Neutrophil (primary cell): ENCODE data around the gene RTKN2.

ENCODE experiments used
- H3K27ac ChIP-seq: fragments of 200-600 bp; sonication (generic); 2 replicates; pipeline ENCODE4 v1.5.1; 2016; ENCODE audit warnings: mild to moderate bottlenecking, moderate library complexity
- H3K27me3 ChIP-seq: fragments of 200-600 bp; sonication (generic); 2 replicates; pipeline ENCODE4 v1.6.0; 2016; ENCODE audit warnings: mild to moderate bottlenecking
- H3K36me3 ChIP-seq: fragments of 200-600 bp; sonication (generic); 2 replicates; pipeline ENCODE4 v1.5.1; 2017
- H3K4me1 ChIP-seq, 2 experiments: fragments of 200-600 bp in 1 of 2; sonication (generic) in 1 of 2; 1 replicate in 1 of 2; 2 replicates in 1 of 2; pipeline versions ENCODE4 v1.5.1 to v1.6.1; 2013 to 2016; ENCODE audit warnings: low read depth in 1 of 2, low read length in 1 of 2, mild to moderate bottlenecking in 1 of 2, moderate library complexity in 1 of 2; ENCODE audit not compliant: control insufficient read depth in 1 of 2, insufficient read depth in 1 of 2
- H3K4me3 ChIP-seq, 2 experiments: fragments of 200-600 bp in 1 of 2; sonication (generic) in 1 of 2; 1 replicate in 1 of 2; 2 replicates in 1 of 2; pipeline ENCODE4 v1.5.1; 2013 to 2016; ENCODE audit warnings: low read depth in 1 of 2, low read length in 1 of 2, mild to moderate bottlenecking in 1 of 2, moderate library complexity in 1 of 2
- H3K9me3 ChIP-seq: fragments of 200-600 bp; sonication (generic); 2 replicates; pipeline ENCODE4 v1.5.1; 2016
- CTCF ChIP-seq: fragments of 200-600 bp; sonication (generic); IDR thresholded peaks from 2 replicates; pipeline ENCODE4 v1.5.1; 2016; ENCODE audit warnings: antibody characterized with exemption

RTKN2 gene

GRCh38 chr10:62180677-62181076 lies 88.0 kb downstream of the RTKN2 start:
- H3K4me1 ChIP-seq = no peaks in the 10 kb centered on the region

GRCh38 chr10:62178568-62178967 lies 90.1 kb downstream of the RTKN2 start:
- no peak overlapping the region for H3K4me3 ChIP-seq
- no peaks in the 10 kb centered on the region for H3K27me3 ChIP-seq
- H3K4me1 ChIP-seq = no peaks in the 10 kb centered on the region
- H3K27ac ChIP-seq = no peak overlapping the region
- no peaks in the 10 kb centered on the region for H3K36me3 ChIP-seq
- no peaks in the 10 kb centered on the region for H3K9me3 ChIP-seq
- no peak for TF ChIP-seq CTCF

More at GRCh38 chr10:62180677-62181076, 88.0 kb downstream of the RTKN2 start:
- no peak for TF ChIP-seq CTCF
- H3K27me3 ChIP-seq = no peaks in the 10 kb centered on the region
- no peak overlapping the region for H3K4me3 ChIP-seq
- H3K36me3 ChIP-seq = no peaks in the 10 kb centered on the region
- no peak overlapping the region for H3K27ac ChIP-seq
- no peaks in the 10 kb centered on the region for H3K9me3 ChIP-seq

GRCh38 chr10:62177111-62177510 lies 91.5 kb downstream of the RTKN2 start:
- Histone ChIP-seq H3K9me3 (no peaks in the 10 kb centered on the region), H3K27ac (no peak overlapping the region)

GRCh38 chr10:62175251-62175650 lies 93.4 kb downstream of the RTKN2 start:
- Histone ChIP-seq H3K4me1 (no peaks in the 10 kb centered on the region), H3K9me3 (no peaks in the 10 kb centered on the region), H3K36me3 (no peaks in the 10 kb centered on the region), H3K27me3 (no peaks in the 10 kb centered on the region), H3K4me3 (no peak overlapping the region), H3K27ac (no peak overlapping the region)
- TF ChIP-seq CTCF = no peak

More at GRCh38 chr10:62177111-62177510, 91.5 kb downstream of the RTKN2 start:
- Histone ChIP-seq H3K4me3 (no peak overlapping the region), H3K4me1 (no peaks in the 10 kb centered on the region), H3K27me3 (no peaks in the 10 kb centered on the region), H3K36me3 (no peaks in the 10 kb centered on the region)
- no peak for TF ChIP-seq CTCF

- no peaks in the 10 kb centered on the region for H3K36me3 ChIP-seq
- H3K4me1 ChIP-seq = no peaks in the 10 kb centered on the region
- no peak for TF ChIP-seq CTCF
- no peak overlapping the region for H3K4me3 ChIP-seq
- no peaks in the 10 kb centered on the region for H3K27me3 ChIP-seq
- H3K9me3 ChIP-seq = no peaks in the 10 kb centered on the region
- H3K27ac ChIP-seq = no peak overlapping the region
Measured at GRCh38 chr10:62172465-62172864, 96.2 kb downstream of the RTKN2 start.

- no peak overlapping the region for H3K27ac ChIP-seq
- H3K9me3 ChIP-seq = no peaks in the 10 kb centered on the region
- H3K36me3 ChIP-seq = no peaks in the 10 kb centered on the region
- TF ChIP-seq CTCF = no peak
- no peaks in the 10 kb centered on the region for H3K27me3 ChIP-seq
- H3K4me3 ChIP-seq = no peak overlapping the region
- H3K4me1 ChIP-seq = no peaks in the 10 kb centered on the region
Measured at GRCh38 chr10:62171791-62172190, 96.9 kb downstream of the RTKN2 start.
